ENCODE data around the gene DGKI.

- TF ChIP-seq SMARCB1 (IDR thresholded peaks at IDR 0.05; ENCODE audit: insufficient read length, low read depth): no peak
- no peak for TF ChIP-seq KLF10 (CRISPR knock-in tag; IDR thresholded peaks at IDR 0.05)
- no peak for TF ChIP-seq NFATC3 (IDR thresholded peaks at IDR 0.05)
These were observed 491.8 kb downstream of the DGKI start for GRCh38 chr7:137354961-137355360.
